ENCODE results near the gene SIPA1L3.

GRCh38 chr19:38068826-38069225 lies 161.8 kb downstream of the SIPA1L3 start:
- TF ChIP-seq CTCF (IDR thresholded peaks at IDR 0.05; ENCODE audit: low read depth, low read length) (no peak), POLR2A (IDR thresholded peaks at IDR 0.05; ENCODE audit: extremely low read depth, insufficient read length) (no peak), MAX (IDR thresholded peaks at IDR 0.05; ENCODE audit: low read depth, low read length) (no peak), MYC (IDR thresholded peaks at IDR 0.05; ENCODE audit: low read depth, low read length) (no peak)

Data from NB4 (cell line).